Measurements from ENCODE around the gene NTN4.

DNA sequence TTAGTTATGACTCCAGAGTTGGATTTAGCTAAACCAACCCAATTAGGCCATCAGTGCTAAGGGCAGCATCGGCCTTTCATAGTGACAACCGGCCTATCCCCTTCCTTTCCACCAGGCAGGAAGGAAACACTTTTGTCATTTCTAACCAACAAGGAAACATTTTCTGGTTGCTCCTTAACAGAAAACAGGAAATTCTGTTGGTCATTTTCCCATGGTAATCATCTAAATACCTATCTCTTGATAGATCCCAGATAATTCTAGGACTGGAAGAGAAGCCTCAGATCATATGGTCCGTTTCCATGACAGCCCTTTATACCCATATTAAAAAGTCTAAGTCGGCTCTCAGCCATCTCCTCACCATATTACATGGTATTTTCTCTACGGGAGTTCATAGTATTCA is 160.1 kb downstream of the NTN4 start:
- TF ChIP-seq, protein P1, sequence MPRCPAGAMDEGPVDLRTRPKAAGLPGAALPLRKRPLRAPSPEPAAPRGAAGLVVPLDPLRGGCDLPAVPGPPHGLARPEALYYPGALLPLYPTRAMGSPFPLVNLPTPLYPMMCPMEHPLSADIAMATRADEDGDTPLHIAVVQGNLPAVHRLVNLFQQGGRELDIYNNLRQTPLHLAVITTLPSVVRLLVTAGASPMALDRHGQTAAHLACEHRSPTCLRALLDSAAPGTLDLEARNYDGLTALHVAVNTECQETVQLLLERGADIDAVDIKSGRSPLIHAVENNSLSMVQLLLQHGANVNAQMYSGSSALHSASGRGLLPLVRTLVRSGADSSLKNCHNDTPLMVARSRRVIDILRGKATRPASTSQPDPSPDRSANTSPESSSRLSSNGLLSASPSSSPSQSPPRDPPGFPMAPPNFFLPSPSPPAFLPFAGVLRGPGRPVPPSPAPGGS (IDR thresholded peaks at IDR 0.05; ENCODE audit: borderline replicate concordance, insufficient read depth, low read depth, low read length, poor library complexity, severe bottlenecking) = no peak
- no peak for TF ChIP-seq CBX5 (IDR thresholded peaks at IDR 0.05; ENCODE audit: low read depth)
- TF ChIP-seq STAT1 (conservative IDR thresholded peaks at IDR 0.05) = no peak
- TF ChIP-seq TCF7 (IDR thresholded peaks at IDR 0.05; ENCODE audit: borderline replicate concordance) = no peak
- no peak for TF ChIP-seq CREM (IDR thresholded peaks at IDR 0.05; ENCODE audit: low read depth)
- no peak for TF ChIP-seq PML (IDR thresholded peaks at IDR 0.05; ENCODE audit: low read length)
- TF ChIP-seq, protein P2, sequence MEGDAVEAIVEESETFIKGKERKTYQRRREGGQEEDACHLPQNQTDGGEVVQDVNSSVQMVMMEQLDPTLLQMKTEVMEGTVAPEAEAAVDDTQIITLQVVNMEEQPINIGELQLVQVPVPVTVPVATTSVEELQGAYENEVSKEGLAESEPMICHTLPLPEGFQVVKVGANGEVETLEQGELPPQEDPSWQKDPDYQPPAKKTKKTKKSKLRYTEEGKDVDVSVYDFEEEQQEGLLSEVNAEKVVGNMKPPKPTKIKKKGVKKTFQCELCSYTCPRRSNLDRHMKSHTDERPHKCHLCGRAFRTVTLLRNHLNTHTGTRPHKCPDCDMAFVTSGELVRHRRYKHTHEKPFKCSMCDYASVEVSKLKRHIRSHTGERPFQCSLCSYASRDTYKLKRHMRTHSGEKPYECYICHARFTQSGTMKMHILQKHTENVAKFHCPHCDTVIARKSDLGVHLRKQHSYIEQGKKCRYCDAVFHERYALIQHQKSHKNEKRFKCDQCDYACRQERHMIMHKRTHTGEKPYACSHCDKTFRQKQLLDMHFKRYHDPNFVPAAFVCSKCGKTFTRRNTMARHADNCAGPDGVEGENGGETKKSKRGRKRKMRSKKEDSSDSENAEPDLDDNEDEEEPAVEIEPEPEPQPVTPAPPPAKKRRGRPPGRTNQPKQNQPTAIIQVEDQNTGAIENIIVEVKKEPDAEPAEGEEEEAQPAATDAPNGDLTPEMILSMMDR (IDR thresholded peaks at IDR 0.05 in 2 of 3, conservative IDR thresholded peaks at IDR 0.05 in 1 of 3; ENCODE audit: control insufficient read depth in 2 of 3, extremely low read depth in 1 of 3, insufficient read depth in 1 of 3, low read depth in 3 of 3, low read length in 3 of 3) = no peak
- no peak for TF ChIP-seq JUND (IDR thresholded peaks at IDR 0.05; ENCODE audit: low read depth, low read length)
- TF ChIP-seq CREB1 (IDR thresholded peaks at IDR 0.05; ENCODE audit: low read depth) = no peak
- no peak for TF ChIP-seq MYC (IDR thresholded peaks at IDR 0.05; ENCODE audit: insufficient read depth, insufficient read length, insufficient replicate concordance, low read length, severe bottlenecking)
